ENCODE results near the gene SLC16A7.

SLC16A7 gene

GRCh38 chr12:59733200-59733599 is 137.4 kb downstream of the SLC16A7 start:
- Histone ChIP-seq H3K27ac (ENCODE audit: poor library complexity, severe bottlenecking) (no peak overlapping the region), H3K27me3 (ENCODE audit: insufficient read depth, poor library complexity, severe bottlenecking) (no peaks in the 10 kb centered on the region), H3K4me3 (ENCODE audit: severe bottlenecking) (no peak overlapping the region), H3K9me3 (ENCODE audit: severe bottlenecking) (no peaks in the 10 kb centered on the region), H3K36me3 (ENCODE audit: low read depth) (no peaks in the 10 kb centered on the region), H3K4me1 (ENCODE audit: insufficient read depth, poor library complexity, severe bottlenecking) (peaks cover 15% of the 10 kb centered on the region)
- no peak for DNase-seq (ENCODE audit: low spot score)
- no peak for ATAC-seq (ENCODE audit: low read depth)
- no peak for TF ChIP-seq CTCF (IDR thresholded peaks at IDR 0.05; ENCODE audit: poor library complexity, severe bottlenecking)

GRCh38 chr12:59734371-59734770 is 138.5 kb downstream of the SLC16A7 start:
- Histone ChIP-seq H3K27me3 (ENCODE audit: insufficient read depth, poor library complexity, severe bottlenecking) (no peaks in the 10 kb centered on the region), H3K4me1 (ENCODE audit: insufficient read depth, poor library complexity, severe bottlenecking) (peaks cover 15% of the 10 kb centered on the region), H3K36me3 (ENCODE audit: low read depth) (no peaks in the 10 kb centered on the region), H3K27ac (ENCODE audit: poor library complexity, severe bottlenecking) (no peak overlapping the region), H3K4me3 (ENCODE audit: severe bottlenecking) (no peak overlapping the region), H3K9me3 (ENCODE audit: severe bottlenecking) (no peaks in the 10 kb centered on the region)
- no peak for TF ChIP-seq CTCF (IDR thresholded peaks at IDR 0.05; ENCODE audit: poor library complexity, severe bottlenecking)
- DNase-seq (ENCODE audit: low spot score) (no peak), ATAC-seq (ENCODE audit: low read depth) (no peak)

- Histone ChIP-seq H3K4me3 (ENCODE audit: severe bottlenecking) (no peak overlapping the region), H3K27ac (ENCODE audit: poor library complexity, severe bottlenecking) (no peak overlapping the region), H3K4me1 (ENCODE audit: insufficient read depth, poor library complexity, severe bottlenecking) (peaks cover 15% of the 10 kb centered on the region), H3K36me3 (ENCODE audit: low read depth) (no peaks in the 10 kb centered on the region), H3K9me3 (ENCODE audit: severe bottlenecking) (no peaks in the 10 kb centered on the region), H3K27me3 (ENCODE audit: insufficient read depth, poor library complexity, severe bottlenecking) (no peaks in the 10 kb centered on the region)
- no peak for DNase-seq (ENCODE audit: low spot score)
- TF ChIP-seq CTCF (IDR thresholded peaks at IDR 0.05; ENCODE audit: poor library complexity, severe bottlenecking) = no peak
- no peak for ATAC-seq (ENCODE audit: low read depth)
These were observed 139.4 kb downstream of the SLC16A7 start for GRCh38 chr12:59735231-59735630.

GRCh38 chr12:59736359-59736758 is 140.5 kb downstream of the SLC16A7 start:
- Histone ChIP-seq H3K27ac (ENCODE audit: poor library complexity, severe bottlenecking) (no peak overlapping the region), H3K4me1 (ENCODE audit: insufficient read depth, poor library complexity, severe bottlenecking) (peaks cover 15% of the 10 kb centered on the region), H3K27me3 (ENCODE audit: insufficient read depth, poor library complexity, severe bottlenecking) (no peaks in the 10 kb centered on the region), H3K4me3 (ENCODE audit: severe bottlenecking) (no peak overlapping the region), H3K36me3 (ENCODE audit: low read depth) (no peaks in the 10 kb centered on the region), H3K9me3 (ENCODE audit: severe bottlenecking) (no peaks in the 10 kb centered on the region)
- TF ChIP-seq CTCF (IDR thresholded peaks at IDR 0.05; ENCODE audit: poor library complexity, severe bottlenecking) = no peak
- ATAC-seq (ENCODE audit: low read depth) (no peak), DNase-seq (ENCODE audit: low spot score) (no peak)

GRCh38 chr12:59736786-59737185 is 141.0 kb downstream of the SLC16A7 start:
- no peak for TF ChIP-seq CTCF (IDR thresholded peaks at IDR 0.05; ENCODE audit: poor library complexity, severe bottlenecking)
- ATAC-seq (ENCODE audit: low read depth) = peak; percentile 96
- Histone ChIP-seq H3K4me3 (ENCODE audit: severe bottlenecking) (no peak overlapping the region), H3K9me3 (ENCODE audit: severe bottlenecking) (no peaks in the 10 kb centered on the region), H3K27ac (ENCODE audit: poor library complexity, severe bottlenecking) (peak overlapping the region; percentile 7), H3K36me3 (ENCODE audit: low read depth) (no peaks in the 10 kb centered on the region), H3K27me3 (ENCODE audit: insufficient read depth, poor library complexity, severe bottlenecking) (no peaks in the 10 kb centered on the region), H3K4me1 (ENCODE audit: insufficient read depth, poor library complexity, severe bottlenecking) (peaks cover 15% of the 10 kb centered on the region)
- DNase-seq (ENCODE audit: low spot score) = no peak

Data from RWPE2 (cell line).